Measurements from ENCODE around the gene ADPRHL1. TPM values are rescaled to one million over a fixed set of nuclear protein-coding genes. Genes with fewer than 3 reads are reported as not detected.

ADPRHL1 gene
- total and polyA plus RNA-seq, 2 donors (not counting 1 experiment from before 2014, with no cell fraction given) = 0.59 to 1.5 TPM

Other genes starting within 250 kb of the ADPRHL1 start
- gene PCID2, start 244.8 kb downstream of the ADPRHL1 start, total RNA-seq = 66.8 and 113 TPM in 2 replicates
- gene PCID2, start 244.8 kb downstream of the ADPRHL1 start, polyA plus RNA-seq = 85.6 and 93.5 TPM in 2 replicates
- gene CUL4A, start 243.9 kb downstream of the ADPRHL1 start, total RNA-seq = 98.4 and 126 TPM in 2 replicates
- 89.5 and 107 TPM in 2 replicates for gene CUL4A, start 243.9 kb downstream of the ADPRHL1 start, polyA plus RNA-seq
- gene LAMP1, start 156.2 kb downstream of the ADPRHL1 start, total RNA-seq = 225 and 230 TPM in 2 replicates
- gene LAMP1, start 156.2 kb downstream of the ADPRHL1 start, polyA plus RNA-seq = 204 and 219 TPM in 2 replicates
- 2.3 and 4.8 TPM in 2 replicates for gene GRTP1, start 89.4 kb downstream of the ADPRHL1 start, total RNA-seq
- gene GRTP1, start 89.4 kb downstream of the ADPRHL1 start, polyA plus RNA-seq = 0.35 and 1.4 TPM in 2 replicates
- 8.0 and 11.6 TPM in 2 replicates for gene DCUN1D2, start 37.2 kb upstream of the ADPRHL1 start, total RNA-seq
- gene DCUN1D2, start 37.2 kb upstream of the ADPRHL1 start, polyA plus RNA-seq = 6.7 and 10.7 TPM in 2 replicates
- gene TFDP1, start 131.3 kb upstream of the ADPRHL1 start, total RNA-seq = 34.9 and 44.8 TPM in 2 replicates
- 115 and 163 TPM in 2 replicates for gene TFDP1, start 131.3 kb upstream of the ADPRHL1 start, polyA plus RNA-seq
- not detected in 2 replicates for gene ATP4B, start 204.7 kb upstream of the ADPRHL1 start, total RNA-seq
- gene ATP4B, start 204.7 kb upstream of the ADPRHL1 start, polyA plus RNA-seq = not detected in 2 replicates
- gene GRK1, start 213.7 kb upstream of the ADPRHL1 start, total RNA-seq = 0.17 TPM in 1 of 2 replicates, not detected in the other
- not detected in 2 replicates for gene GRK1, start 213.7 kb upstream of the ADPRHL1 start, polyA plus RNA-seq

Measured in fibroblast of lung (primary cell).